Activated T-cell treated with anti-CD3 and anti-CD28 coated beads, Interleukin-2, amount 50 U/mL, for 4 hours (primary cell): ENCODE measurements around the gene LSP1. TPM values are rescaled to one million over a fixed set of nuclear protein-coding genes. Genes with fewer than 3 reads are reported as not detected.
"Not testable (repeated sequence)": the region's sequence is repeated elsewhere in the genome, so short reads cannot be mapped to it uniquely, and the experiment has no call there.

Experiments
- ATAC-seq, 2 donors: fragments of 200-7000 bp; cut with Tn5 transposase; one replicate each; pipeline ENCODE4 v1.10.0; 2021
- DNase-seq: peaks from one replicate; pipeline ENCODE4 v3.0.0-alpha.2; 2020
- H3K27me3 Mint-ChIP-seq: one replicate; pipeline ENCODE4 v1.8.0; 2021; ENCODE audit warnings: low read depth, mixed read lengths
- H3K36me3 Mint-ChIP-seq: one replicate; pipeline ENCODE4 v1.8.0; 2022; ENCODE audit warnings: mixed read lengths; ENCODE audit not compliant: insufficient read depth
- H3K4me1 Mint-ChIP-seq: one replicate; pipeline ENCODE4 v1.8.0; 2021; ENCODE audit warnings: low read depth, mixed read lengths
- H3K4me3 Mint-ChIP-seq: one replicate; pipeline ENCODE4 v1.8.0; 2021; ENCODE audit warnings: mild to moderate bottlenecking, moderate library complexity, mixed read lengths
- H3K9me3 Mint-ChIP-seq: one replicate; pipeline ENCODE4 v1.8.0; 2021; ENCODE audit warnings: mixed read lengths
- total RNA-seq, 3 donors: library from RNA; stranded (reverse); gene quantifications; one replicate each; pipeline ENCODE4 v1.2.1, GENCODE V29; 2021

Gene LSP1
- total RNA-seq, 3 donors from 2014 or later, result 34.6 to 71.7 (median 60.6) TPM

DNA sequence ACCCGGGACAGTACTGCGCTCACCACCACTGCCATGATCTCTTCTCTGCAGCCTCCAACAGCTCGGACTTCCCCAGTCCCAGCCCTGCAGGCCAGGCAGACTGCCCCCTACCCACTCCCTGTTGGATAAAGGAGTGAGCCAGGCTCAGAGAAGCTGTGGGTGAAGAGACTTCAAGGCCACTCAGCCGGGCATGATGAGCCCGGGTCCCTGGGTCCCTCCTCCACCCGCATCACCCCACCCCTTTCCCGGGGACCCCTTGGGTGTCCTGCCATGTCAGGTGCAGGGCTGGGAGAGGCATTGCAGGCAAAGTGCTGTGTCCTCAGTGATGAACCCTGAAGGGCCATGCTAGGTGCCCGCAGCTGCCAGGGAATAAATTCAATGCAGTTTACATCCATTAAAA is 14.5 kb downstream of the LSP1 start:
- ATAC-seq (no peak), DNase-seq (no peak)
- H3K27me3 Mint-ChIP-seq, result no peaks in the 10 kb centered on the region
- no peak overlapping the region for H3K4me3 Mint-ChIP-seq
- peaks cover 56% of the 10 kb centered on the region for H3K4me1 Mint-ChIP-seq
- H3K9me3 Mint-ChIP-seq, result no peaks in the 10 kb centered on the region
- peaks cover 2% of the 10 kb centered on the region for H3K36me3 Mint-ChIP-seq

GRCh38 chr11:1868056-1868635 is 15.3 kb downstream of the LSP1 start:
- Mint-ChIP-seq H3K9me3 (no peaks in the 10 kb centered on the region), H3K27me3 (no peaks in the 10 kb centered on the region), H3K36me3 (peaks cover 2% of the 10 kb centered on the region), H3K4me1 (peaks cover 62% of the 10 kb centered on the region), H3K4me3 (no peak overlapping the region)
- DNase-seq (no peak), ATAC-seq (no peak)

- ATAC-seq (no peak), DNase-seq (no peak)
- Mint-ChIP-seq H3K9me3 (no peaks in the 10 kb centered on the region), H3K27me3 (no peaks in the 10 kb centered on the region), H3K4me1 (peaks cover 62% of the 10 kb centered on the region), H3K4me3 (peak overlapping the region; percentile 4), H3K36me3 (peaks cover 2% of the 10 kb centered on the region)
Observed at GRCh38 chr11:1868636-1869291, 15.9 kb downstream of the LSP1 start.

DNA sequence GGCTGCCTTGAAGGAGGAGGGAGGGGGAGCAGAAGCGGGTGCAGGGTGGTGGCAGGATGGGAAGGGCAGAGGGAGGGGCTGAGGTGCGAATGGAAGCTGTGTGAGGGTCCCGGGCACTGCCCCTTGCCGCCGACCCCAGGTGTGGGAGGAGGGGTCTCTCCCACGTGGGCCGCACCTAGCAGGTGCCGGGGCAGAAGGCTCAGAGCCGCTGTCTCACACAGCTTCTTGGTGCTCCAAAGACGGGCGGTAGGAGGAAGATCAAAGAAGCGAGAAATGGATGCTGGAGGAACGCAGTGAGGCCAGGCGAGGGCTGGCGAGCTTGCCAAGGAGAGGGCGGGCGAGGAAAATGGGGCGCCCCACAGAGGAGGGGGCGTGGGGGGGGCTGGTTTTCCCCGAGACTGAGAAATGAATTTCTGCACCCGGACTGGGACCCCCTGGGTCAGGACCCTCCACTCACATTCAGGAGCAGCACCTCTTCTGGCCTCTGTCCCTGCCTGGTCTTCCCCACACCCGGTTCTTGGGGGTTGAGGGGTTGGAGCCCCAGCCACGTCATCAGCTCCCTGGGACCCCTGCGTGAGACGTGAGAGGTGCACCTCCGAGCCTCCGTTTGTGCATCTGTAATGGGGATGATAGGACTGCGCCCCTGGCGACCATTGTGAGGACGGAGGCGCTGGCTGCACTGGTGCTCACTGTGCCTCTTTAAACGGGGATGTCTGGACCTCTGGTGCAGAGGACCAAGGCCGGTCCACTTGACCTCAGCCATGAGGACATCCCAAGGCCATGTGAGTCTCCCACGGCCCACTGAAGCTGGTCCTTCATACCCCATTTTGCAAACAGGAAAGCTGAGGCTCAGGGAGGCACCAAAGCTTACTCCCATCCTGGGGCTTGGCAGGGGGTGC is 16.8 kb downstream of the LSP1 start:
- H3K36me3 Mint-ChIP-seq, result peaks cover 2% of the 10 kb centered on the region
- ATAC-seq (peak in 1 of 2 donors; percentile 23), DNase-seq (no peak)
- no peaks in the 10 kb centered on the region for H3K9me3 Mint-ChIP-seq
- peak overlapping the region; percentile 68 for H3K4me3 Mint-ChIP-seq
- no peaks in the 10 kb centered on the region for H3K27me3 Mint-ChIP-seq
- peaks cover 56% of the 10 kb centered on the region for H3K4me1 Mint-ChIP-seq

DNA sequence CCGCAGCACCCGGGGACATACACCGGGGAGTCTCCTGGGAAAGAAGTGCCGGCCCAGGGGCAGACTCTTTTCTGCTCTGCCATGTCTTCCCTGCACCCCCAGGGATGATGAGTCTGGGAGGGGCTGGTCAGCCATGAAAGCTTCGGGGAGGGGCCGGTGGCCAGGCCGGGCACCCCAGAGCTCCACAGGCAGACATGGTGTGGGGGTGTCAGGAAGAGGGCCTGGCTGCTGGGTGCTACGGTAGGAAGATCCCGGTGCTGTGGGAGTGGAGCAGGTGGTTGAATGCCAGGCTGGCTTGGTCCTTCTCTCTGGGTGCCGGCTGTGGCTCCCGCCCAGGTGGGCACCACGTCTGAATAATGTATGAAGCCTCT is 17.4 kb downstream of the LSP1 start:
- Mint-ChIP-seq H3K36me3 (peaks cover 2% of the 10 kb centered on the region), H3K4me1 (peaks cover 58% of the 10 kb centered on the region), H3K4me3 (peak overlapping the region; percentile 68), H3K9me3 (no peaks in the 10 kb centered on the region), H3K27me3 (no peaks in the 10 kb centered on the region)
- ATAC-seq (peak in 1 of 2 donors; percentile 7), DNase-seq (no peak)

GRCh38 chr11:1870721-1871466 is 18.0 kb downstream of the LSP1 start:
- peaks cover 56% of the 10 kb centered on the region for H3K4me1 Mint-ChIP-seq
- no peaks in the 10 kb centered on the region for H3K9me3 Mint-ChIP-seq
- no peaks in the 10 kb centered on the region for H3K27me3 Mint-ChIP-seq
- DNase-seq (peak; percentile 30), ATAC-seq (peak; percentile 72 to 76)
- H3K36me3 Mint-ChIP-seq, result no peaks in the 10 kb centered on the region
- peak overlapping the region; percentile 68 for H3K4me3 Mint-ChIP-seq

DNA sequence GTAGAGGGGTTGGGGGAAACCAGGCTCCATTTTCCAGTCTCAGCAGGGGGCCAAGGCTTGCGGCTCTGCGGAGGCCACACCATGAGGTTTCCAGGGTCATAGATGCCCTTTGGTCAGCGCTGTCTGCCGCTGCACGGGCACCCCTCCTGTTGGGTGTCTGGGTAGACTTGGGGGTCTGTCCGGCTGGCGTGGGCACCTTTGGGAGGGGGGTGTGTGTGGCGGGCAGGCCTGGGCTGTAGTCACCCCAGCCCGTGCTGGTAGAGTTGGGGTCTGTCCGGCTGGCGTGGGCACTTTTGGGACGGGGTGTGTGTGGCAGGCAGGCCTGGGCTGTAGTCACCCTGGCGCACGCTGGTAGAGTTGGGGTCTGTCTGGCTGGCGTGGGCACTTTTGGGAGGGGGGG is 18.6 kb downstream of the LSP1 start:
- H3K4me3 Mint-ChIP-seq, result no peak overlapping the region
- no peak for ATAC-seq
- no peak for DNase-seq
- H3K9me3 Mint-ChIP-seq, result no peaks in the 10 kb centered on the region
- H3K27me3 Mint-ChIP-seq, result no peaks in the 10 kb centered on the region
- H3K36me3 Mint-ChIP-seq, result no peaks in the 10 kb centered on the region
- peaks cover 54% of the 10 kb centered on the region for H3K4me1 Mint-ChIP-seq

DNA sequence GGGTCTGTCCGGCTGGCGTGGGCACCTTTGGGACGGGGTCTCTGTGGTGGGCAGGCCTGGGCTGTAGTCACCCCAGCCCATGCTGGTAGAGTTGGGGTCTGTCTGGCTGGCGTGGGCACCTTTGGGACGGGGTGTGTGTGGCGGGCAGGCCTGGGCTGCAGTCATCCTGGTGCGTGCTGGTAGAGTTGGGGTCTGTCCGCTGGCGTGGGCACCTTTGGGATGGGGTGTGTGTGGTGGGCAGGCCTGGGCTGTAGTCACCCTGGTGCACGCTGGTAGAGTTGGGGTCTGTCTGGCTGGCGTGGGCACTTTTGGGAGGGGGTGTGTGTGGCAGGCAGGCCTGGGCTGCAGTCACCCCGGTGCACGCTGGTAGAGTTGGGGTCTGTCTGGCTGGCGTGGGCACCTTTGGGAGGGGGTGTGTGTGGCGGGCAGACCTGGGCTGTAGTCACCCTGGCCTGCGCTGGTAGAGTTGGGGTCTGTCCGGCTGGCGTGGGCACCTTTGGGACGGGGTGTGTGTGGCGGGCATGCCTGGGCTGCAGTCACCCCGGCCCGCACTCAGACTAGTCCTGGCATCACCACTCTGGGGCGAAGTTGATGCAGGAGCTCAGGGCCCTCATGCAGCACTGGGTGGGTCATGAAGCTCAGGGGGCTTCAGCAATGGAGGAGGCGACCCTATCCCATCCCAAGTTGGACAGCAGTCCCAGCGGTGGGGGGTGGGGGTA is 19.5 kb downstream of the LSP1 start:
- H3K9me3 Mint-ChIP-seq, result no peaks in the 10 kb centered on the region
- ATAC-seq, result no peak
- H3K4me3 Mint-ChIP-seq, result no peak overlapping the region
- H3K27me3 Mint-ChIP-seq, result no peaks in the 10 kb centered on the region
- H3K4me1 Mint-ChIP-seq, result peaks cover 50% of the 10 kb centered on the region
- DNase-seq, result no peak
- H3K36me3 Mint-ChIP-seq, result no peaks in the 10 kb centered on the region

DNA sequence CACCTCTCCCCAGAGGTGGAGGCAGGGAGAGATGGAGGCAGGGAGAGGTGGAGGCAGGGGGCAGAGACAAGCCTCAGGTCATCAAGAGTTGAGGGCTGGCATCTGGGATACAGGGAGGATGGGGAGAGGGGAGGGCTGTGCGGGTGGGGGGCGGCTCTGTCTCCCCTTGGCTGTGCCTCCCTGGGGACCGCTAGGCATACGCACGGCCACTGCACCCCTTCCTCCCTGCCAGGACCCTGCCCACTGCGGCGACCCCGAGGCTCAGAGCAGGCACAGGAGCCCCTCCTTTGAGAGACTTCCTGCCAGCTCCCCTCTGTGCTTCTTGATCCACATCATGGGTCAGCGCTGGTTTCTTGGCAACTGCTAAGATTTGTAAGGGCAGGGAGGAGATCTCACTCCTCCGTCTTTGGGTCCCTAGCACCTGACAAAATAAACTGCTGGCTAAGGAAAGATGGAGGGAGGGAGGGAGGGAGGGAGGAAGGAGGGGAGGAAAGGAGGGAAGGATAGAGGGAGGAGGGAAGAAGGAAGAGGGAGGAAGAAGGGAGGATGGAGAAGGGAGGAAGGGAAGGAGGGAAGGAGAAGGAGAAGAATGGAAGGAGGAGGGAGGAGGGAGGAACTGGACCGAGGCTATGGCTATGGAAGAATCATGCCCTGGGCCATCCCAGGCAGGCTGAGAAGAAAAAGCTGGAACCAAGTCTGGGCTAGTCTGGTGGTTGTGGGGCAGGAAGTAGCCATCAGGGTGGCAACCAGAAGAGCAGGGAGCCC is 20.3 kb downstream of the LSP1 start:
- Mint-ChIP-seq H3K4me3 (no peak overlapping the region), H3K4me1 (peaks cover 46% of the 10 kb centered on the region), H3K27me3 (no peaks in the 10 kb centered on the region), H3K9me3 (no peaks in the 10 kb centered on the region), H3K36me3 (no peaks in the 10 kb centered on the region)
- ATAC-seq, result no peak
- DNase-seq, result no peak

GRCh38 chr11:1873813-1874150 is 20.9 kb downstream of the LSP1 start:
- not testable (repeated sequence) for H3K36me3 Mint-ChIP-seq, DNase-seq, ATAC-seq, H3K9me3 Mint-ChIP-seq, H3K27me3 Mint-ChIP-seq, H3K4me3 Mint-ChIP-seq
- H3K4me1 Mint-ChIP-seq, result peaks cover 42% of the 10 kb centered on the region

GRCh38 chr11:1874441-1875092 is 21.7 kb downstream of the LSP1 start:
- H3K9me3 Mint-ChIP-seq, H3K36me3 Mint-ChIP-seq, DNase-seq, H3K27me3 Mint-ChIP-seq, ATAC-seq, H3K4me3 Mint-ChIP-seq: not testable (repeated sequence)
- H3K4me1 Mint-ChIP-seq, result peaks cover 34% of the 10 kb centered on the region

DNA sequence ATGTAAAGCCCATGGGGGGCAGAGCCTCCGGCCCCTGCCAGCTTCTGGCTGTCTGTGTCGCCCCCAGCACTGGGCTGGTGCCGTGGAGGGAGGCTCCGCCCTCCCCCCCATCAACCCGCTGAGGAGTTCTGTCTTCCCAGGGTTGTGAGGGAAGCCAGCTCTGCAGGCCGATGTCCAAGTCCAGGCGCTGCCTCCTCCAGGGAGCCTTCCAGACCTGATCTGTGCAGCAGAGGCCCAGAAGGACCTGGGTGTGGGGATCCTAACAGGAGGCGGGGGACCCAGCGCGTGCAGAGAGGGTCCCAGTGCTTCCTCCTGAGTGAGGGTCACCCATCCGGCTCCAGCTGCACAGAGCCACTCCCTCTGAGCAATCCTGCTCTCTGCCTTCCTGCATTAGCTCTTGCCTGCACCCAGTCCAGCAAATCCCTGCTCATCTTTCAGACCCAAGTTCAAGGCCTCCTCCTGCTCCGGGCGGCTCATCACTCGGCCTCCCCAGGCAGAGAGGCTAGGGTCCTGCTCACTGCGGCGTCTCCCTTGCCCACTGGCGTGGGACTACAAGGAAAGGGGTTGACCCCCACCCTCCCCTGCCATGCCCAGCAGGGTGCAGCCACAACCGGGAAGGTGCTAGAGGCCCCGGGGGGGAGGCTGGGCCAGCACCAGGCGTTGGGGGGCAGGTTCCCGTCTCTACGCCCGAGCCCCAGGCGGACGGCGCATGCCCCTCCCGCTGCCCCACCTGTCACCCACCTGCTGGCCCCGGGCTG is 22.4 kb downstream of the LSP1 start:
- Mint-ChIP-seq H3K9me3 (no peaks in the 10 kb centered on the region), H3K4me1 (peaks cover 28% of the 10 kb centered on the region), H3K27me3 (no peaks in the 10 kb centered on the region), H3K4me3 (no peak overlapping the region), H3K36me3 (no peaks in the 10 kb centered on the region)
- ATAC-seq (no peak), DNase-seq (no peak)
